ENCODE results near the gene CERS2.

CERS2 gene

GRCh38 chr1:150973258-150973835 lies 1.3 kb downstream of the CERS2 start:
- TF ChIP-seq CTCF (IDR thresholded peaks at IDR 0.05; ENCODE audit: low read depth, low read length) = no peak
- DNase-seq (ENCODE audit: extremely low read depth, low read depth) = no peak

GRCh38 chr1:150972417-150972940 lies 2.2 kb downstream of the CERS2 start:
- no peak for TF ChIP-seq CTCF (IDR thresholded peaks at IDR 0.05; ENCODE audit: low read depth, low read length)
- DNase-seq (ENCODE audit: extremely low read depth, low read depth) = no peak

- no peak for DNase-seq (ENCODE audit: extremely low read depth, low read depth)
- no peak for TF ChIP-seq CTCF (IDR thresholded peaks at IDR 0.05; ENCODE audit: low read depth, low read length)
Measured at GRCh38 chr1:150971583-150972416, 2.8 kb downstream of the CERS2 start.

GRCh38 chr1:150970808-150971582 lies 3.6 kb downstream of the CERS2 start:
- TF ChIP-seq CTCF (IDR thresholded peaks at IDR 0.05; ENCODE audit: low read depth, low read length) = no peak
- DNase-seq (ENCODE audit: extremely low read depth, low read depth) = no peak

GRCh38 chr1:150969626-150970025 lies 5.0 kb downstream of the CERS2 start:
- DNase-seq (ENCODE audit: extremely low read depth, low read depth) = no peak
- TF ChIP-seq CTCF (IDR thresholded peaks at IDR 0.05; ENCODE audit: low read depth, low read length) = no peak

- no peak for DNase-seq (ENCODE audit: extremely low read depth, low read depth)
- TF ChIP-seq CTCF (IDR thresholded peaks at IDR 0.05; ENCODE audit: low read depth, low read length) = no peak
Measured at GRCh38 chr1:150968491-150968890, 6.1 kb downstream of the CERS2 start.

Data from AG09319 (cell line).